Measurements from ENCODE around the gene CRKL.

The CRKL gene

GRCh38 chr22:20979243-20979809 lies 62.1 kb downstream of the CRKL start:
- peak; percentile 49 for DNase-seq (ENCODE audit: low read depth, low spot score)
- H3K27ac ChIP-seq: no peak overlapping the region

- H3K27ac ChIP-seq: no peak overlapping the region
- DNase-seq (ENCODE audit: low read depth, low spot score): no peak
Measured at GRCh38 chr22:20979940-20980453, 62.8 kb downstream of the CRKL start.

DNA sequence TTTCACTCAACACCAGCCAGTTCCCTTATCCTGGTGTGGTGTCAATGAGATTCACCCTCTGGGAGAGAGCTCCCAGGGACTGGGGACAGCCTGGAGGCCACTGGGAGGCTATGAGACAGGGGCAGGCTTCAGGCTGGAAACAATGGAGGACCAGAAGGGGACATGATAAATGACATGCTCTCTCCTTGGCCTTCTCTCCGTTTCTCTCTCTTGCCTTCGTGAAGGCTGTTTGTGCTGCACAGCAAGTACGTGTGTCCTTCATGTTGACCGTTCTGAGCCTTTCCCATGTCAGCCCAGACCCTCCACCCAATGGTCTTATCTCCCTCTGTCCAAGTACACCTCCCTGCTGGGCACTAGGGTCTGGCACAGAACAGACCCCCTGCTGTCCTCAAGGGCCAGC lies 63.3 kb downstream of the CRKL start:
- no peak for DNase-seq (ENCODE audit: low read depth, low spot score)
- H3K27ac ChIP-seq: no peak overlapping the region

- H3K27ac ChIP-seq: peak overlapping the region; percentile 57
- no peak for DNase-seq (ENCODE audit: low read depth, low spot score)
Measured at GRCh38 chr22:20980938-20981722, 63.9 kb downstream of the CRKL start.

- peak within 1 kb of the TSS; percentile 57 for H3K27ac ChIP-seq
- peak; percentile 40 for DNase-seq (ENCODE audit: low read depth, low spot score)
Measured at GRCh38 chr22:20981787-20982562, 64.8 kb downstream of the CRKL start, which contains the start of gene LZTR1. Gene LZTR1, plus strand, starts transcription at chr22:20982297. Its CDS starts 75 bp downstream, at chr22:20982372.

- no peak for DNase-seq (ENCODE audit: low read depth, low spot score)
- peak overlapping the region; percentile 57 for H3K27ac ChIP-seq
Measured at GRCh38 chr22:20982563-20982882, 65.3 kb downstream of the CRKL start.

DNA sequence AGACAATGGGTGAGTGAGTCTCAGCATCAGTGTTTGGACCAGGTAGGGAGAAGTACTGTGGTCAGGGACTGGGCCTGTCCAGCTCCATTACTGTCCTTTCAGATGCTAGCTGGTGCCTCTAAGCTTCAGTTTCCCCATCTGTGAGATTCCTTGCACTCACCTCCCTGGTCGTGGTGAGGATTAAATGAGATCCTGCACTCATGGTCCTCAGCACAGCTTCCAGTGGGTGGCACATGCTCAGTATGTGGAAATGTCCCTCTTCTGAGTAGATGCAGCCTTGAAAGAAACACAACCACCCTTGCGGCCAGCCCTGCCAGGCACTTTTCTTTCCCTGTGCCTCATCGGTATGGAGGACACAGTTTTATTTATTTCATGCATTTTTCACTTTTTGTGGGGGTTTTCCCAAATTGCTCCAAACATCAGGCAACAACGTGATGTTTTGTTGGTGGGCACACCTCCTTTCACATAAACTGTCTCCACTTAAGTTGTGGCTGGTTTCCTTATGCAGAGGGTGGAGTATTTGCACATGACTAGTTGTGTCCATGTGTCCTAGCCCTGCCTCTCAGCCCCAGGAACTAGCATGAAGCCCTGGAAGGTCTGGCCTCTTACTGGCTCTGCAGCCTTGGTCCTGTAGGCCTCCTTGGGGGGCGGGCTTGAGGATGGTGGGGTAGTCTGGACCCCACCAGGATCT lies 66.0 kb downstream of the CRKL start:
- DNase-seq (ENCODE audit: low read depth, low spot score): no peak
- H3K27ac ChIP-seq: no peak overlapping the region

DNA sequence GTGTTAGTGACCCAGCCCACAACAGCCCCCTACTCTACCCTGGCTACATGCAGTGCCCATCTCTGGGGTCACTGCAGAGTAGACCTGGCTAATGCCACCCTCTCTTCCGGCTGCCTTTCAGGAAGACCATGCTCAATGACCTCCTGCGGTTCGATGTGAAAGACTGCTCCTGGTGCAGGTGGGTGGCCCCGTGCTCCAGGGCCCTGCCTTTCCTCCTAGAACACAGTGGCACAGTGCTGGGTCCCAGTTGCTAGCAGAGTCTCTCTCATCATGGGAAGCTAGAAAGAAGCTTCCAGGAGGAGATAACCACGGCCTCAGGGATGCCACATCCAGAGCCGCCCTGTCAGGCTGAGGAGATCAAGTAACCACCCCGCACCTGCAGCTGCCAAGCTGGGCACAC lies 68.5 kb downstream of the CRKL start:
- H3K27ac ChIP-seq: no peak overlapping the region
- no peak for DNase-seq (ENCODE audit: low read depth, low spot score)

DNA sequence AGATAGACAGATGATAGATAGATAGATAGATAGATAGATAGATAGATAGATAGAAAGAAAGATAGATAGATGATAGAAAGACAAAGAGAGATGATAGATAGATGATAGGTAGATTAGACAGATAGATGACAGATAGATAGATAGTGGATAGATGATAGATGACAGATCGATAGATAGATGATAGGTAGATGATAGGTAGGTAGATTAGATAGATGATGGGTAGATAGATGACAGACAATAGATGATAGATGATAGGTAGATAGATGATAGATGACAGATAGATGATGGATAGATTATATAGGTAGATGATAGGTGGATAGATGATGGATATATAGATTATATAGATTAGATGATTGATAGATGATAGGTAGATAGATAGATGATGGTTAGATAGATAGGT lies 69.2 kb downstream of the CRKL start:
- DNase-seq (ENCODE audit: low read depth, low spot score): no peak
- no peak overlapping the region for H3K27ac ChIP-seq

DNA sequence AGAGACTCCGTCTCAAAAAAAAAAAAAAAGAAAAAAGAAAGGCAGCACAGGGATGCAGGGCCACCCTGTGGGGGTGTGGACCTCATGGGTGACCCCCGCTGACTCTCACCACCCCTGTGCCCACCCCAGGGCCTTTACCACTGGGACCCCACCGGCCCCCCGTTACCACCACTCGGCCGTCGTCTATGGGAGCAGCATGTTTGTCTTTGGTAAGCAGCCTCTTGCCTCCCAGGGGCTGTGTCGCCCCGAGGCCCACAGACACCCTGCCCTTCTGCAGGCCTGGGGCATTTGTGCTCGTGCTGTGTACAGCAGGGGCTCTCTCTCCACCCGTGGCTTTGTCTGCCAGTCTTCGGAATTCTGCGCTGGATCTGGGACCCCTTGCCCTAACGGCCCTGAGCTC lies 70.2 kb downstream of the CRKL start:
- H3K27ac ChIP-seq: no peak overlapping the region
- DNase-seq (ENCODE audit: low read depth, low spot score): no peak

GRCh38 chr22:20988573-20989322 lies 71.5 kb downstream of the CRKL start:
- no peak for DNase-seq (ENCODE audit: low read depth, low spot score)
- no peak overlapping the region for H3K27ac ChIP-seq

DNA sequence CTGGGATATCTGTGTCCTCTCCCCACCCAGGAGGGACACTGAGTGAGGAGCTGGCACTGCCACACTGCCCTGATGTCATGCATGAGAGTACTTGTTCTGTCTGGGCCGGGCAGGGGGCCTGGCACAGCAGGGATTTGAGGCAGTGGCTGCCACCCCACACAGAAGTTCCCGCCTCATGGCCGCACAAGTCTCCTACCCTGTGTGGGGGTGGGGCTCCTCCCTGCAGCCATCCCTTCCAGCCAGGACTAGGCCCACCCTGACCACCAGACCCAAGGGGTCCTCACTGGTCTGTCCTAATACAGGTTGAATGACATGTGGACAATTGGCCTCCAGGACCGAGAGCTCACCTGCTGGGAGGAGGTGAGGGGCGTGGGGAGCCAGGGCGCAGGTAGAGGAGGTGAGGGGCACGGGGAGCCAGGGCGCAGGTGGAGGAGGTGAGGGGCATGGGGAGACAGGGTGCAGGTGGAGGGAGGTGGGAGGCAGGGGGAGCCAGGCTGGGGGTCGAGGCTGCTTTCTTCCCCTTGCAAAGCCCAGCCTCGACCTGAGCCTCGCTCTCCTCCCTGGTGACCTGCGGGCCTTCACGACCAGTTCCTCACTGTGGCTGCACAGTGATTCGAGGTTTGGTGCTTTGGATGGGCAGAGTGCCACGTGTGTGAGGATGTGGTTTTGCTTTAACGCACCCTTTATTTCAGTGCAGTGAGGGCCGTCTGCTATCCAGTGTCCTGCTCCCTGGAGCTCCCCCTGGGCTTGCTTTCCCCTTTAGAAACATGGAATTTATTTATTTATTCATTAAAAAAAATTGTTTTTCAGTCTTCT lies 72.3 kb downstream of the CRKL start:
- no peak overlapping the region for H3K27ac ChIP-seq

DNA sequence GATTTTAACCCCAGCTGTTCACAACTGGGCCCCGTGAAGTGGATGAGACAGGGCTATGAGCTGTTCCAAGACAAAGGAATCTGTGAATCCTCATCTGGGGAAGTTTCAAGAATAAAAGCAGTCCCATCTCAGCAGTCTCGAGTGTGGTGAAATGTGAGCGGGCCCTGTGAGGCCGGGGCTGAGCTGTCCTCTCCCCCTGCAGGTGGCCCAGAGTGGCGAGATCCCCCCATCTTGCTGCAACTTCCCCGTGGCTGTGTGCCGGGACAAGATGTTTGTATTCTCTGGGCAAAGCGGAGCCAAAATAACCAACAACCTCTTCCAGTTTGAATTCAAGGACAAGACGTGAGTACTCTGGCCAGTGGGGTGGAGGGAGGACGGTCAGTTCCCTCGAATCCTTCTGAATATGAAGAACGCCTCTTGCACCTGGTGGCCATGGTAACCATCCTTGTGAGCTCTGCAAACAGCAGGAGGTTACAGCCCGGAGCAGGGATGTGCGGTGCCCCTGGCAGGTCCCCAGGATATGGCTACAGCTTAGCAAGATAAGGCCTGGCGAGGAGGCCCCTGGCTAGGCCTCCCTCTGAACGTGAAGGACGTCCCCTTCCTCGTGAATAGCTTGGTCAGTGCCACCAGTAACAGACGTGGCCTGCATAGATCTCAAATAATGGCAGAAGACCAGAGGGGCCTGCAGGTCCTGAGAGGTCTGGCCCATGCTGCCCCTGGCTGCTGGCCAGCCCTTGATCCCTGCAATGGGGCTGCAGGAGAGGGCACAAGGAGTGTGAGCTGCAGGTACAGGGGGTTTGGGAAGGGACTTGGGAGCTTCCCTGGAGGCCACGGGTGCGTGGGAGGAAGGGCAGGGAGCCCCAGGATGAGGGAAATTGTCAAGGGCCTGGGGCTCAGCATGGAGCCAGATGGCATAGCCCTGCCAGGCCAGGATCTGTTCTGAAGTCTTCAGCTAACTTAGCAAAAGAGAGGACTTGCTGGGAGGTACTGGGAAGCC lies 73.3 kb downstream of the CRKL start:
- no peak for DNase-seq (ENCODE audit: low read depth, low spot score)
- no peak overlapping the region for H3K27ac ChIP-seq

More for the DNA sequence above, 72.3 kb downstream of the CRKL start:
- no peak for DNase-seq (ENCODE audit: low read depth, low spot score)

DNA sequence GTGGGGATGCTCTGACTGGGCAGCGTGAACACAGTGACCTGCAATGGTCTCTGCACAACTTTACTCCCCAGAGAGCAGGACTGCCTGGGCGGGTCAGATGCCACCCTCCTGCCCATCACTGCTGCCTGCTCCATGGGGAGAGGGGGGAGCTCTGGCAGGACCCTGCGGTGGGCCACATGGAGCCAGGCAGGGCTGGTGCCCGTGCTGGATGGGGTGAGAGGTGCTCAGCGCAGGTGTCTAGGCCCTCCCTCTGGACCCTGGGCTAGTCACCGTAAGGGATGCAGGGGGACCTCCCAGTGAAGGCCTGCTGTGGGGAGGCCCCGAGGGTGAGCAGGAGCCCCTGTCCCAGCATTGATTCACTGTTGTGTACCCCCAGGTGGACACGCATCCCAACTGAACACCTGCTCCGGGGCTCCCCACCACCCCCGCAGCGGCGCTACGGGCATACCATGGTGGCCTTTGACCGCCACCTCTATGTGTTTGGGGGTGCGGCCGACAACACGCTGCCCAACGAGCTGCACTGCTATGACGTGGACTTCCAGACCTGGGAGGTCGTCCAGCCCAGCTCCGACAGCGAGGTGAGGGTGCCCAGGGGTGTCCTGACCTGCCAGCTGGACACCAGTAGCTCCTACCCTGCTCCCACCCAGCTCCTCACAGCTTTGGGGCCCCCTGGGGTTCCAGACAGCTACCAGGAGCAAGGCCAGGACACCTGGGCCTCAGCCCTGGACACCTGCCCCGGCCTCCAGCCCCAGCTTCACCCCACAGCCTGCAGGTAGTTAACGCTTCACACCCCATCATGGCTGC lies 74.2 kb downstream of the CRKL start:
- no peak for DNase-seq (ENCODE audit: low read depth, low spot score)
- no peak overlapping the region for H3K27ac ChIP-seq

- H3K27ac ChIP-seq: no peak overlapping the region
- DNase-seq (ENCODE audit: low read depth, low spot score): no peak
Measured at GRCh38 chr22:20992056-20992442, 74.8 kb downstream of the CRKL start.

- no peak overlapping the region for H3K27ac ChIP-seq
- no peak for DNase-seq (ENCODE audit: low read depth, low spot score)
Measured at GRCh38 chr22:20992456-20993303, 75.5 kb downstream of the CRKL start.

Data from epithelial cell of prostate (primary cell).